ENCODE data around the gene NFATC2.

The NFATC2 gene

DNA sequence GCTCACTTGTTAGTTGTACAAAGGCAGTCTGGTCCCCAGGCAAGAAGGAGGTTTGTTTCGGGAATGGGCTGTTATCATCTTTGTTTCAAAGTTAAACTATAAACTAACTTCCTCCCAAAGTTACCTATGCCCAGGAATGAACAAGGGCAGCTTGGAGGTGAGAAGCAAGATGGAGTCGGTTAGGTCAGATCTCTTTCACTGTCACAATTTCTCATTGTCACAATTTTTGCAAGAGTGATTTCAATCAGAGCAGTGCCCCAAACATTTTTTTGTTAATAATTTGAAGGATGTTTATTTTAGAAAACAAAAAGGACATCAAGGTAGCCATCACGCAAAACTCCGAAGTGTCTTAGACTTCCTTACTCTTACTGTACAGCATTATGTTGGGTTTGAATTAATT lies 170.8 kb downstream of the NFATC2 start:
- no peak for DNase-seq (ENCODE audit: low spot score)
- in situ Hi-C loops (cut with MboI; ENCODE audit: low sequenced_read_pairs, unreplicated experiment) = loop anchor here (10.0 kb wide), 2 partner anchors 223 to 253 kb away; no protein-coding TSS in a partner anchor
- no peak for TF ChIP-seq CTCF (IDR thresholded peaks at IDR 0.05; ENCODE audit: borderline replicate concordance, control extremely low read depth, extremely low read depth, insufficient read depth, missing control alignments)

DNA sequence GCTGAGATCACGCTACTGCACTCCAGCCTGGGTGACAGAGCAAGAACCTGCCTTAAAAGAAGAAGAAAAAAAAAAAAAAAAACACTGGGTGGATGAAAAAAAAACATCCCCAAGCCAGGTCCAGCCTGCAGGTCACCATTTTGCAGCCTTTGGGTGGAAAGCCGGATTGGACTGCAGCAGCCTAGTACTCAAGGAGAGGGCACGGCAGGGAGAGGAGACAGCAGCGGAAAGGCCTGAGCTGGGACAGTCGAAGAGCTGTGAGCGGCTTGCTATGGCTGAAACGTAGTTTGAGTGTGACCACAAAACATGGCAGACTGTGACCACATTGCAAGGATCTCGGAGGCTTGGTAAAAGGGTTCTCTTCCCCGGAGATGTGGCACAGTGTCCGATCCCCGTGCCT lies 173.0 kb downstream of the NFATC2 start:
- in situ Hi-C loops (cut with MboI; ENCODE audit: low sequenced_read_pairs, unreplicated experiment) = no loop called here
- TF ChIP-seq CTCF (IDR thresholded peaks at IDR 0.05; ENCODE audit: borderline replicate concordance, control extremely low read depth, extremely low read depth, insufficient read depth, missing control alignments) = no peak
- no peak for DNase-seq (ENCODE audit: low spot score)

GRCh38 chr20:51368461-51369211 lies 173.9 kb downstream of the NFATC2 start:
- in situ Hi-C loops (cut with MboI; ENCODE audit: low sequenced_read_pairs, unreplicated experiment) = no loop called here
- TF ChIP-seq CTCF (IDR thresholded peaks at IDR 0.05; ENCODE audit: borderline replicate concordance, control extremely low read depth, extremely low read depth, insufficient read depth, missing control alignments) = no peak
- no peak for DNase-seq (ENCODE audit: low spot score)

DNA sequence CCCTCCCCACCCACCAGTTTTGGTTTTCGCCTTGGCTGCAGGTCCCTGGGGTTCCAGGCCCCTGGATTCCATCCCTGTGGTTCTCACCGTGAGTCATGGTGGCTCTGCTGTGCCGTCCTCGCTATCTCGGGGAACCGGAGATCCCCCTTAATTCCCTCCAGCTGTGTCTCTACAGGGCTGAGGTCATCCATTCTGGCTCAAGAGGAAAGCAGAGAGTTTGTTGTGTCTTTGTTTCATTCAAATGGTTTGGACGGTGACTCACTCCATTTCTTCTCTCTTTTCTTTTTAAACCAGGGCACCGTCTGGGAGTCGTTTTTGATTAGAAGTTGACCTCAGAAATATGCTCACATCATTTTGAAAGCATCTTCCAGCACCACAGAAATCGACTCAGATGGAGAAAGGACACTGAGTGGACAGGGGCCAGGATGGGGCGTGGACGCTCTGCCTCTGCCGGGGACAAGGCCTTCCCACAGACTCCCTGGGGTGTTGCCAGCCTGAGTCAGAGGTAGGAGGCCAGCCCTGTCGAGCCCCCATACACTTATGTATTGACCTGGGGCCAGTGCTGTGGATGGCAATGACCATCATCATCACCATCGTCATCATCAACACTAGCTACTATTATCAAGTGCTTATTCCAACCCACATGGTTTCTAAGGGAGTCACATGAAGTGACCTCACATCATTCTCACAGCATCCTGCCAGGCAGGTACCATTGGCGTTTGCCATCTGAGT lies 176.2 kb downstream of the NFATC2 start:
- in situ Hi-C loops (cut with MboI; ENCODE audit: low sequenced_read_pairs, unreplicated experiment) = no loop called here
- no peak for TF ChIP-seq CTCF (IDR thresholded peaks at IDR 0.05; ENCODE audit: borderline replicate concordance, control extremely low read depth, extremely low read depth, insufficient read depth, missing control alignments)
- DNase-seq (ENCODE audit: low spot score) = no peak

DNA sequence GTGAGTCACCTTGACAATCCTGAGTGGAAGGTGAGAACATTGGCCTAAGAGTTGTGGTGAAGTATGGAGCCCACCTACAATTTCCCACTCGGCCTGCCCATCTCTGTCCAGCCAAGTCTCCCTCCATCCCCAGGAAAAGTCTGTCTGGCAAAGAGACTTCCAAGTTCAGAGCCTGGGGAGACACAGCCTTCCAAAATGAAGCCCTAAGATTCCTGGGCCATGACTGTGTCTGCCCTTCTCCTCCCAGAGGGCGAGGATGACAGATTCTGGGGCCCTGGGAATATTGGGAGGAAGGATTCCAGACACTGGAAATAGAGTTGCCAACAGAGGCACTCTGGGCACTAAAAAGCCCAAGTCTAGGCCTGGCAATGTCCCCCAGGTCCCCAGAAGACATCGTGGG lies 176.8 kb downstream of the NFATC2 start:
- in situ Hi-C loops (cut with MboI; ENCODE audit: low sequenced_read_pairs, unreplicated experiment) = no loop called here
- no peak for TF ChIP-seq CTCF (IDR thresholded peaks at IDR 0.05; ENCODE audit: borderline replicate concordance, control extremely low read depth, extremely low read depth, insufficient read depth, missing control alignments)
- no peak for DNase-seq (ENCODE audit: low spot score)

DNA sequence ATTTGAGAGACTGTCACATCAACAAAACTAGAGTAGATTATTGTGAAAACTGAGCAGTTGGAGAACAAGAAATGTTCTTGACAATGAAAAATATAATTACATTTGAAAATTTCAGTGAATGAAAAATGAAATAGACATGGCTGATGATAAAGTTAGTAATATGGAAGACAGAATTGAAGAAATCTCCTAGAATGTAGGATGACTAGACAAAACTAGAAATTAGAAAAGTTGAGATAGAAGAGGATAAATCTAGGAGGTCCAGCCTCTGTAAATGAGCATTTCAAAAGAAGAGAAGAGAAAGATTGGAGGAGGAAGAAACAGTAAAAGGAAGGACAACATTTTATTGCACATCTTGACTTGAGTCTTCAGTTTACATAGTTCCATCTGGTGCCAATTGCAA lies 178.7 kb downstream of the NFATC2 start:
- in situ Hi-C loops (cut with MboI; ENCODE audit: low sequenced_read_pairs, unreplicated experiment) = no loop called here
- DNase-seq (ENCODE audit: low spot score) = no peak
- TF ChIP-seq CTCF (IDR thresholded peaks at IDR 0.05; ENCODE audit: borderline replicate concordance, control extremely low read depth, extremely low read depth, insufficient read depth, missing control alignments) = no peak
